NT2/D1 (cell line): Measurements from ENCODE around the gene FAS.

Experiments
- DNase-seq: peaks from one replicate; pipeline ENCODE4 v3.0.0-alpha.2; 2011; ENCODE audit warnings: low read depth, low spot score
- H3K27me3 ChIP-seq: 2 replicates; pipeline ENCODE4 v1.6.0; 2011; ENCODE audit warnings: mild to moderate bottlenecking; ENCODE audit not compliant: insufficient read length, insufficient read depth
- H3K36me3 ChIP-seq: 2 replicates; pipeline ENCODE4 v1.6.1; 2011; ENCODE audit warnings: mild to moderate bottlenecking, low read length, mixed read lengths; ENCODE audit not compliant: insufficient read depth, insufficient read length
- H3K4me1 ChIP-seq: 2 replicates; pipeline ENCODE4 v1.5.1; 2011; ENCODE audit not compliant: insufficient read depth, insufficient read length
- H3K4me3 ChIP-seq: 2 replicates; pipeline ENCODE4 v1.5.1; 2011; ENCODE audit warnings: low read depth; ENCODE audit not compliant: insufficient read length
- H3K9ac ChIP-seq: 2 replicates; pipeline ENCODE4 v1.6.0; 2011; ENCODE audit warnings: low read depth; ENCODE audit not compliant: insufficient read length
- H3K9me3 ChIP-seq: 2 replicates; pipeline ENCODE4 v1.5.1; 2011; ENCODE audit warnings: mild to moderate bottlenecking, low read length; ENCODE audit not compliant: insufficient read depth
- SUZ12 ChIP-seq: IDR thresholded peaks from 2 replicates; pipeline ENCODE4 v1.6.1; 2011; ENCODE audit not compliant: insufficient read length, insufficient read depth; ENCODE audit errors: extremely low read depth
- YY1 ChIP-seq: IDR thresholded peaks from 2 replicates; pipeline ENCODE4 v1.6.1; 2011; ENCODE audit not compliant: insufficient read length, insufficient read depth
- ZNF274 ChIP-seq: IDR thresholded peaks from 2 replicates; pipeline ENCODE4 v1.6.1; 2011; ENCODE audit warnings: mild to moderate bottlenecking, low read depth, low read length

FAS gene

DNA sequence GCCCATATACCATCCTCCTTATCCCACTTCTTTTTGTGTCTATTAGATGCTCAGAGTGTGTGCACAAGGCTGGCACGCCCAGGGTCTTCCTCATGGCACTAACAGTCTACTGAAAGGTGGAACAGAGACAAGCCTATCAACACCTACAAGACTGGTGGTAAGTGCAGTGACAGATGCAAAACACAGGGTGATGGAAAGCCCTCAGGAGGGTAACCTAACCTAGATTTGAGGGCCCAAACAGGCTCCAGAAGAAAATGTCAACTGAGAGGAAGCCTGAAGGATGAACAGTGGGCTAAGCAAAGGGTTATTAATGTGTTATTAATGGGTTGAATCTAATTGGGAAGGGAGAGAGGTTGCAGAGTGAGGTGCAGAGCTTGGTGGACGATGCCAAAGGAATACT, 1.2 kb upstream of the FAS start:
- Histone ChIP-seq H3K27me3 (peaks cover 23% of the 10 kb centered on the region), H3K4me3 (no peak overlapping the region), H3K9me3 (no peaks in the 10 kb centered on the region), H3K36me3 (no peaks in the 10 kb centered on the region), H3K9ac (no peak overlapping the region), H3K4me1 (no peaks in the 10 kb centered on the region)
- DNase-seq, result no peak
- TF ChIP-seq ZNF274, result no peak
- TF ChIP-seq SUZ12, result no peak
- no peak for TF ChIP-seq YY1

DNA sequence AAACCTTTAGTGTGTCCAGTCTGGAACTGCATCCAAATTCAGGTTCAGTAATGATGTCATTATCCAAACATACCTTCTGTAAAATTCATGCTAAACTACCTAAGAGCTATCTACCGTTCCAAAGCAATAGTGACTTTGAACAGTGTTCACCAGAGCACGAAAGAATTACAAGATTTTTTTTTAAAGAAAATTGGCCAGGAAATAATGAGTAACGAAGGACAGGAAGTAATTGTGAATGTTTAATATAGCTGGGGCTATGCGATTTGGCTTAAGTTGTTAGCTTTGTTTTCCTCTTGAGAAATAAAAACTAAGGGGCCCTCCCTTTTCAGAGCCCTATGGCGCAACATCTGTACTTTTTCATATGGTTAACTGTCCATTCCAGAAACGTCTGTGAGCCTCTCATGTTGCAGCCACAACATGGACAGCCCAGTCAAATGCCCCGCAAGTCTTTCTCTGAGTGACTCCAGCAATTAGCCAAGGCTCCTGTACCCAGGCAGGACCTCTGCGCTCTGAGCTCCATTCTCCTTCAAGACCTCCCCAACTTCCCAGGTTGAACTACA, 694 bp upstream of the FAS start:
- Histone ChIP-seq H3K9ac (peak overlapping the region; percentile 70), H3K4me1 (no peaks in the 10 kb centered on the region)
- no peak for DNase-seq

DNA sequence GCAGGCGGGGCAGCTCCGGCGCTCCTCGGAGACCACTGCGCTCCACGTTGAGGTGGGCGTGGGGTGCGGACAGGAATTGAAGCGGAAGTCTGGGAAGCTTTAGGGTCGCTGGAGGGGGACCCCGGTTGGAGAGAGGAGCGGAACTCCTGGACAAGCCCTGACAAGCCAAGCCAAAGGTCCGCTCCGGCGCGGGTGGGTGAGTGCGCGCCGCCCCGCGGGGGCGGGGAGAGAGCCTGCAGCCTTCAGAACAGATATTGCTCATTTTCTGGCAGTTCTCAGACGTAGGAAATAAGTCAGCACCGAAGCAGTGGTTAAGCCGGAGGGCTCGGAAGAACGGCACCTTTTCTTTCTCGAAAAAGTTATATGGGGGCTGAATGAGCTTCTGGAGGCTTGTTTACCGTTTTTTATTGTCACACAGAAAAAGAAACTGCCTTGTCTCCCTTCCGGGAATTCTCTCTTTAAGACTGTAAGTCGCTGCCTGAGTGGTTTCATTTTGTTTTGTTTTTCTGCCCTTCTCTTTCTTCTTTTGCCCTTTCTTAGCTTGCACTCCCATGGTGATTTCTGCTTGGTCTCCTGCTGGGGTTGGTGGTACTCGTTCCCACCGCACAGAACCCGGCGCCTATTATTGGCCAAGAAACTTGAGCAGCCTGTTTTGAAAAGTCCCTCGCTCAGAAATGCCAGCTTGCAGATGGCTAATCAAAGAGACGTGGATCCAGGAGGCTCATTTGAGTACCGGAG, 732 bp downstream of the FAS start:
- DNase-seq, result no peak
- H3K4me1 ChIP-seq, result no peaks in the 10 kb centered on the region
- peak overlapping the region; percentile 70 for H3K9ac ChIP-seq
- H3K4me3 ChIP-seq, result peak overlapping the region; percentile 80
- H3K9me3 ChIP-seq, result no peaks in the 10 kb centered on the region
- peaks cover 23% of the 10 kb centered on the region for H3K27me3 ChIP-seq
- no peaks in the 10 kb centered on the region for H3K36me3 ChIP-seq
- TF ChIP-seq ZNF274, result no peak
- no peak for TF ChIP-seq YY1
- no peak for TF ChIP-seq SUZ12

More for the DNA sequence above, 694 bp upstream of the FAS start:
- Histone ChIP-seq H3K9me3 (no peaks in the 10 kb centered on the region), H3K36me3 (no peaks in the 10 kb centered on the region), H3K4me3 (peak overlapping the region; percentile 80), H3K27me3 (peaks cover 23% of the 10 kb centered on the region)
- TF ChIP-seq SUZ12 (no peak), YY1 (no peak), ZNF274 (no peak)

DNA sequence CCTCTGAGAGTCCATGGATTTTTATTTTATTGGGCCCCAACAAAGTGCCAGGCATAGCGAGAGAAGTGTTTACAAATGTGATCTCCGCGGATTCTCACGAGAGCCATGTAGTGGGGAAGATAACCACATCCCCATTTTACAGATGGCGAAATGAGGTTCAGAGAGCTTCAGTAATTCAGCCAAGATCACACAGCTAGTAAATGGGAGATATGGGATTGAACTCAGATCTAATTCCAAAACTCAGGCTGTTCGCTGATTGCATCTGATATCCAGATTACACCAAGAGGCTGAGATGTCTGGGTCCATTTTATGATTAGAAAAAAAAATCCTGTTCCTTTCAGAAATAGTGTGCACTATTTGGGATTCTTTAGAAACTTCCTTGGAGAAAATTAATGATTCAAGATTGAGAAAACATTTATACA, 1.3 kb downstream of the FAS start:
- no peak for DNase-seq
- peak overlapping the region; percentile 80 for H3K4me3 ChIP-seq
- no peak for TF ChIP-seq SUZ12
- TF ChIP-seq ZNF274, result no peak
- TF ChIP-seq YY1, result no peak
- peaks cover 23% of the 10 kb centered on the region for H3K27me3 ChIP-seq
- H3K4me1 ChIP-seq, result no peaks in the 10 kb centered on the region
- H3K36me3 ChIP-seq, result no peaks in the 10 kb centered on the region
- no peak overlapping the region for H3K9ac ChIP-seq
- no peaks in the 10 kb centered on the region for H3K9me3 ChIP-seq

DNA sequence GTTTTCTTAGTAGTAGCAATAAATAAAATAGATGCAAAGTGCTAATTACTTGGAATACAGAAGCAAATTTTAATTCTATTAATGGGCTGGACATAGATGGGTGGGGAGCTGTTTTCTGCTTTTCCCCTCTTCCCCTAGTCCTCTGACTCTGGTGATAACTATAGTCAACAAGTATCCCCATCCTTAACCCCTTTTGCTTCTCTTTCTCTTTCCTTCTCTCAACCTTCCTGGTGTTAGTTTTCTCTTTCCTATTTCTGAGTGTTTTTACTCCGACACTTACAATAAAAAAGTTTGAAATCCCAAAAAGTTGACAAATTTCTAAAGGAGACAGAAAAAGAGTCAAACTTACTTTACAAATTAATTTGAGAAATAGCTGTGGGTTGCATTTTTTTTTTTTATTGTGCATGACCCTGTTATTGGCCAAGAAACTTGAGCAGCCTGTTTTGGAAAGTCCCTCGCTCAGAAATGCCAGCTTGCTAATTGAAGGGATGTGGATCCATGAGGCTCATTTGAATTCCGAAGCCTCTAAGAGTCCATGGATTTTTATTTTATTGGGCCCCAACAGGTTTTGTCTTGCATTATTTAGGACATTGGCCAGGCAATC, 2.4 kb downstream of the FAS start:
- Histone ChIP-seq H3K4me1 (no peaks in the 10 kb centered on the region), H3K4me3 (no peak overlapping the region), H3K27me3 (peaks cover 23% of the 10 kb centered on the region), H3K9ac (no peak overlapping the region), H3K36me3 (no peaks in the 10 kb centered on the region), H3K9me3 (no peaks in the 10 kb centered on the region)
- no peak for DNase-seq
- TF ChIP-seq ZNF274 (no peak), SUZ12 (no peak), YY1 (no peak)

DNA sequence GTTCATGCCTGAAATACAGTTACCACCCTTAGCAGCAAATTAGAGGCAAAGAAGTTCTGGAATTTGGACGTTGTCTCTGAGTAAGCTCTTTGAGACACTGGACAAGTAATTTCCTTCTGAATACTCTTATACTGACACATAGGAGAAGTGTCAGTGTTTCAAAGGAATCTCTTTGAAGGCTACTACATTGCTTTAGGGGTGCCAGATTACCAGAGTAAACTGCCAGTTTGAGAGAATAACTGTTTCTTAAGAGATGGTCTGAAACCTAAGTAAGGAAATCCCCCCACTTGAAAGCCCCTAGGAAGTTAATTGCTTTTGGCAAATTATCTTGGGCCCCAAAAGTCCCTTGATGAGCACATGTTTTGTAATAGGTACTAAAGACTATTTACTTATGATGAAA, 3.4 kb downstream of the FAS start:
- Histone ChIP-seq H3K4me3 (no peak overlapping the region), H3K9me3 (no peaks in the 10 kb centered on the region), H3K36me3 (no peaks in the 10 kb centered on the region), H3K9ac (no peak overlapping the region), H3K4me1 (no peaks in the 10 kb centered on the region), H3K27me3 (peaks cover 22% of the 10 kb centered on the region)
- no peak for DNase-seq
- TF ChIP-seq ZNF274 (no peak), YY1 (no peak), SUZ12 (no peak)
